HEK293 (cell line): ENCODE results near the gene ANKRD28.

Source experiments
- CTCF ChIA-PET: fragments of 350-600 bp; formaldehyde crosslinking; extraction: SDS; loops from one replicate; lab custom pipeline; 2021; ENCODE audit warnings: antibody characterized with exemption; lab: Yijun Ruan, JAX
- POLR2A ChIA-PET: fragments of 300-600 bp; formaldehyde crosslinking; extraction: SDS; loops from one replicate; lab custom pipeline; 2020; ENCODE audit warnings: antibody characterized with exemption, inconsistent platforms; lab: Yijun Ruan, JAX
- H3K27ac ChIP-seq: fragments of 200-500 bp; sonication (Bioruptor generic); 2 replicates; pipeline ENCODE4 v1.5.1; 2014; ENCODE audit warnings: low read depth, low read length, control low read depth, inconsistent platforms; ENCODE audit errors: extremely low read depth
- H3K36me3 ChIP-seq, 2 experiments: fragments of 200-500 bp in 1 of 2; sonication (Bioruptor generic) in 1 of 2; 1 replicate in 1 of 2; 2 replicates in 1 of 2; pipeline ENCODE4 v1.5.1; 2014 to 2017; ENCODE audit warnings: inconsistent platforms in 2 of 2, low read length in 2 of 2; ENCODE audit not compliant: control insufficient read depth in 2 of 2, insufficient read depth in 1 of 2
- H3K4me1 ChIP-seq: fragments of 200-500 bp; sonication (Bioruptor generic); 2 replicates; pipeline ENCODE4 v1.5.1; 2014; ENCODE audit warnings: mild to moderate bottlenecking, low read length, inconsistent platforms; ENCODE audit not compliant: control insufficient read depth, insufficient read depth
- H3K4me3 ChIP-seq: 2 replicates; pipeline ENCODE4 v1.5.1; 2011; ENCODE audit warnings: low read depth, mild to moderate bottlenecking, control low read depth, low read length, moderate library complexity
- H3K9me3 ChIP-seq: fragments of 200-500 bp; sonication (Bioruptor generic); 2 replicates; pipeline ENCODE4 v1.5.1; 2014; ENCODE audit warnings: low read depth, low read length, inconsistent platforms; ENCODE audit not compliant: control insufficient read depth, insufficient read depth
- HOXD13 ChIP-seq: sonication (generic); formaldehyde crosslinking; IDR thresholded peaks from 2 replicates; pipeline ENCODE4 v1.8.0; 2022; ENCODE audit warnings: missing genetic modification reagents, borderline replicate concordance
- KLF16 ChIP-seq: fragments of 450-650 bp; formaldehyde crosslinking; IDR thresholded peaks from 2 replicates; pipeline ENCODE4 v1.5.1; 2017; ENCODE audit warnings: missing biosample characterization, missing genetic modification characterization
- KLF7 ChIP-seq: fragments of 450-650 bp; formaldehyde crosslinking; IDR thresholded peaks from 2 replicates; pipeline ENCODE4 v1.5.1; 2016; ENCODE audit warnings: missing biosample characterization, missing genetic modification characterization, borderline replicate concordance
- MYNN ChIP-seq: fragments of 450-650 bp; formaldehyde crosslinking; IDR thresholded peaks from 2 replicates; pipeline ENCODE4 v1.5.1; 2016; ENCODE audit warnings: missing biosample characterization, missing genetic modification characterization, borderline replicate concordance
- OSR2 ChIP-seq: fragments of 450-650 bp; formaldehyde crosslinking; IDR thresholded peaks from 2 replicates; pipeline ENCODE4 v1.5.1; 2016; ENCODE audit warnings: missing biosample characterization, missing genetic modification characterization
- PRDM4 ChIP-seq: fragments of 450-650 bp; formaldehyde crosslinking; IDR thresholded peaks from 2 replicates; pipeline ENCODE4 v1.5.1; 2017; ENCODE audit warnings: missing biosample characterization, missing genetic modification characterization
- SP7 ChIP-seq: fragments of 450-650 bp; formaldehyde crosslinking; IDR thresholded peaks from 2 replicates; pipeline ENCODE4 v1.5.1; 2016; ENCODE audit warnings: missing biosample characterization, missing genetic modification characterization
- ZBTB17 ChIP-seq: fragments of 450-650 bp; formaldehyde crosslinking; IDR thresholded peaks from 2 replicates; pipeline ENCODE4 v1.5.1; 2016; ENCODE audit warnings: missing biosample characterization, missing genetic modification characterization
- ZFP69B ChIP-seq: fragments of 450-650 bp; formaldehyde crosslinking; IDR thresholded peaks from 2 replicates; pipeline ENCODE4 v1.5.1; 2016; ENCODE audit warnings: missing biosample characterization, missing genetic modification characterization
- ZIC2 ChIP-seq: fragments of 450-650 bp; formaldehyde crosslinking; IDR thresholded peaks from 2 replicates; pipeline ENCODE4 v1.5.1; 2016; ENCODE audit warnings: missing biosample characterization, missing genetic modification characterization
- ZNF175 ChIP-seq: fragments of 450-650 bp; formaldehyde crosslinking; IDR thresholded peaks from 2 replicates; pipeline ENCODE4 v1.5.1; 2016; ENCODE audit warnings: missing biosample characterization, missing genetic modification characterization
- ZNF274 ChIP-seq, 2 experiments: fragments of 200-500 bp in 1 of 2; fragments of 450-650 bp in 1 of 2; sonication (Bioruptor generic) in 1 of 2; formaldehyde crosslinking in 1 of 2; IDR thresholded peaks; 2 replicates each; pipeline versions ENCODE4 v1.5.1 to v1.6.1; 2014 to 2016; ENCODE audit warnings: borderline replicate concordance in 1 of 2, inconsistent platforms in 1 of 2, low read length in 1 of 2, missing biosample characterization in 1 of 2, missing genetic modification characterization in 1 of 2
- ZNF311 ChIP-seq: fragments of 450-650 bp; formaldehyde crosslinking; IDR thresholded peaks from 2 replicates; pipeline ENCODE4 v1.5.1; 2017; ENCODE audit warnings: missing biosample characterization, missing genetic modification characterization, borderline replicate concordance
- ZNF394 ChIP-seq: fragments of 450-650 bp; formaldehyde crosslinking; IDR thresholded peaks from 2 replicates; pipeline ENCODE4 v1.5.1; 2016; ENCODE audit warnings: missing biosample characterization, missing genetic modification characterization, mild to moderate bottlenecking, moderate library complexity, borderline replicate concordance
- ZNF426 ChIP-seq: fragments of 450-650 bp; formaldehyde crosslinking; IDR thresholded peaks from 2 replicates; pipeline ENCODE4 v1.5.1; 2017; ENCODE audit warnings: missing biosample characterization, missing genetic modification characterization, mild to moderate bottlenecking, inconsistent platforms, moderate library complexity
- ZNF521 ChIP-seq: fragments of 450-650 bp; formaldehyde crosslinking; IDR thresholded peaks from 2 replicates; pipeline ENCODE4 v1.5.1; 2017; ENCODE audit warnings: missing biosample characterization, mild to moderate bottlenecking, missing genetic modification characterization
- ZNF544 ChIP-seq: fragments of 450-650 bp; formaldehyde crosslinking; IDR thresholded peaks from 2 replicates; pipeline ENCODE4 v1.5.0; 2017; ENCODE audit warnings: missing biosample characterization, missing genetic modification characterization
- ZNF558 ChIP-seq: fragments of 450-650 bp; formaldehyde crosslinking; IDR thresholded peaks from 2 replicates; pipeline ENCODE4 v1.5.1; 2016; ENCODE audit warnings: missing biosample characterization, missing genetic modification characterization
- ZNF629 ChIP-seq: fragments of 450-650 bp; formaldehyde crosslinking; IDR thresholded peaks from 2 replicates; pipeline ENCODE4 v1.5.1; 2017; ENCODE audit warnings: missing biosample characterization, missing genetic modification characterization
- TF ChIP-seq, protein P1 (sequence below): fragments of 450-650 bp; formaldehyde crosslinking; IDR thresholded peaks from 2 replicates; pipeline ENCODE4 v1.5.1; 2016; ENCODE audit warnings: missing biosample characterization, missing genetic modification characterization
- TF ChIP-seq, protein P2 (sequence below): fragments of 450-650 bp; formaldehyde crosslinking; IDR thresholded peaks from 2 replicates; pipeline ENCODE4 v1.5.1; 2016; ENCODE audit warnings: missing biosample characterization, missing genetic modification characterization
- TF ChIP-seq, protein P3 (sequence below): fragments of 450-650 bp; formaldehyde crosslinking; IDR thresholded peaks from 2 replicates; pipeline ENCODE4 v1.5.1; 2016; ENCODE audit warnings: missing biosample characterization, missing genetic modification characterization
- TF ChIP-seq, protein P4 (sequence below): fragments of 450-650 bp; formaldehyde crosslinking; IDR thresholded peaks from 2 replicates; pipeline ENCODE4 v1.5.1; 2016; ENCODE audit warnings: missing biosample characterization, missing genetic modification characterization

Gene ANKRD28

DNA sequence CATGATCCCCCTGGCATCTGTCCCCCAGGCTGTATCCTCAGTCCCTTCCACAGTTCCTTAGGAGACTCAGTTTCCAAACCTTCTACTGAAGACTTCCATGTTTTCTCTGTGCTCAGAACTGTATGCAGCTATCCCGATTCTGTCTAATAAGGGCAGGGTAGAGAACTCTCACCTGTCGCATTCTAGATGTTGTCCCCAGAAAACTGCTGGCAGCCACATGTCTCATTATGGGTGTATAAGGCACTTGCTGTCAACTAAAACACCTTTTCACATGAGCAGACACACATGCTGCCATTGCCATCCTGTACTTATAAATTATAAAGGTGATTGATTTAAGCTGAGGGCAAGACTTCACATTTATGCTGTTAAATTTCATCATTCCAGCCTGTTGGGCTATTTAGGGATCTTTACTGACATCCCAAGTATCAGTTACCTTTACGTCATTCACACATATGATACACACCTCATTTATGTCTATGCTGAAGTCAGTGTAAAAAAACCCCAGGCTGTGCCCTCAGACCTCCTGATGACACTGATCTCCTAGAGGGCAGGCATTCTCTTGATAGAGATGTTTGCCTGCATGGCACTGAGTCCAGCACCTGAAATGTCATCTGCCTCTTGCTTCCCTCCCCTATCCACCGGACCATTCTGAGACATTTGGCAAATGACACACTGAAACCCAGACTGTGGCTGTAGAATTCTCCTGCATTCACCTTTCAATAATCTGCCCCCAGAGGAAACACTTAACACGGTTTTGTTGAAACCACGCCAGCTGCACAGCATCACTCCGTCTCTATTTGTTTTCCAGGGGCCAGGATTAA is 160.4 kb downstream of the ANKRD28 start:
- Histone ChIP-seq H3K4me3 (no peak overlapping the region), H3K36me3 (no peaks in the 10 kb centered on the region), H3K4me1 (peaks cover 29% of the 10 kb centered on the region), H3K9me3 (no peaks in the 10 kb centered on the region), H3K27ac (no peak overlapping the region)
- CTCF ChIA-PET, result interaction anchor here (1.3 kb wide), 1 partner anchor 9 kb away, joined by 3 read pairs; no protein-coding TSS in a partner anchor
- POLR2A ChIA-PET, result interaction anchor here (0.6 to 1.0 kb wide), 2 partner anchors 32 to 160 kb away, joined by 3 to 11 read pairs; no protein-coding TSS in a partner anchor
- TF ChIP-seq KLF7, result no peak
- TF ChIP-seq, protein P1, sequence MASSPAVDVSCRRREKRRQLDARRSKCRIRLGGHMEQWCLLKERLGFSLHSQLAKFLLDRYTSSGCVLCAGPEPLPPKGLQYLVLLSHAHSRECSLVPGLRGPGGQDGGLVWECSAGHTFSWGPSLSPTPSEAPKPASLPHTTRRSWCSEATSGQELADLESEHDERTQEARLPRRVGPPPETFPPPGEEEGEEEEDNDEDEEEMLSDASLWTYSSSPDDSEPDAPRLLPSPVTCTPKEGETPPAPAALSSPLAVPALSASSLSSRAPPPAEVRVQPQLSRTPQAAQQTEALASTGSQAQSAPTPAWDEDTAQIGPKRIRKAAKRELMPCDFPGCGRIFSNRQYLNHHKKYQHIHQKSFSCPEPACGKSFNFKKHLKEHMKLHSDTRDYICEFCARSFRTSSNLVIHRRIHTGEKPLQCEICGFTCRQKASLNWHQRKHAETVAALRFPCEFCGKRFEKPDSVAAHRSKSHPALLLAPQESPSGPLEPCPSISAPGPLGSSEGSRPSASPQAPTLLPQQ (tag by site-specific recombination), result 0 out of 2 replicates have a peak, but pooled peaks have one; percentile 25
- TF ChIP-seq ZNF175 (tag by site-specific recombination), result no peak
- TF ChIP-seq ZFP69B (tag by site-specific recombination), result no peak
- no peak for TF ChIP-seq ZNF274 (IDR thresholded peaks at IDR 0.05; ENCODE audit: low read length)
- no peak for TF ChIP-seq ZNF274 (tag by site-specific recombination; IDR thresholded peaks at IDR 0.05; ENCODE audit: borderline replicate concordance)
- no peak for TF ChIP-seq ZNF426 (tag by site-specific recombination)
- TF ChIP-seq OSR2 (tag by site-specific recombination), result 0 out of 2 replicates have a peak, but pooled peaks have one; percentile 9
- TF ChIP-seq, protein P2, sequence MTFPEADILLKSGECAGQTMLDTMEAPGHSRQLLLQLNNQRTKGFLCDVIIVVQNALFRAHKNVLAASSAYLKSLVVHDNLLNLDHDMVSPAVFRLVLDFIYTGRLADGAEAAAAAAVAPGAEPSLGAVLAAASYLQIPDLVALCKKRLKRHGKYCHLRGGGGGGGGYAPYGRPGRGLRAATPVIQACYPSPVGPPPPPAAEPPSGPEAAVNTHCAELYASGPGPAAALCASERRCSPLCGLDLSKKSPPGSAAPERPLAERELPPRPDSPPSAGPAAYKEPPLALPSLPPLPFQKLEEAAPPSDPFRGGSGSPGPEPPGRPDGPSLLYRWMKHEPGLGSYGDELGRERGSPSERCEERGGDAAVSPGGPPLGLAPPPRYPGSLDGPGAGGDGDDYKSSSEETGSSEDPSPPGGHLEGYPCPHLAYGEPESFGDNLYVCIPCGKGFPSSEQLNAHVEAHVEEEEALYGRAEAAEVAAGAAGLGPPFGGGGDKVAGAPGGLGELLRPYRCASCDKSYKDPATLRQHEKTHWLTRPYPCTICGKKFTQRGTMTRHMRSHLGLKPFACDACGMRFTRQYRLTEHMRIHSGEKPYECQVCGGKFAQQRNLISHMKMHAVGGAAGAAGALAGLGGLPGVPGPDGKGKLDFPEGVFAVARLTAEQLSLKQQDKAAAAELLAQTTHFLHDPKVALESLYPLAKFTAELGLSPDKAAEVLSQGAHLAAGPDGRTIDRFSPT (tag by site-specific recombination), result peak; percentile 48; the same call in 1 of the 2 replicates
- TF ChIP-seq SP7 (tag by site-specific recombination), result peak; percentile 22; the same call in 1 of the 2 replicates
- TF ChIP-seq, protein P3, sequence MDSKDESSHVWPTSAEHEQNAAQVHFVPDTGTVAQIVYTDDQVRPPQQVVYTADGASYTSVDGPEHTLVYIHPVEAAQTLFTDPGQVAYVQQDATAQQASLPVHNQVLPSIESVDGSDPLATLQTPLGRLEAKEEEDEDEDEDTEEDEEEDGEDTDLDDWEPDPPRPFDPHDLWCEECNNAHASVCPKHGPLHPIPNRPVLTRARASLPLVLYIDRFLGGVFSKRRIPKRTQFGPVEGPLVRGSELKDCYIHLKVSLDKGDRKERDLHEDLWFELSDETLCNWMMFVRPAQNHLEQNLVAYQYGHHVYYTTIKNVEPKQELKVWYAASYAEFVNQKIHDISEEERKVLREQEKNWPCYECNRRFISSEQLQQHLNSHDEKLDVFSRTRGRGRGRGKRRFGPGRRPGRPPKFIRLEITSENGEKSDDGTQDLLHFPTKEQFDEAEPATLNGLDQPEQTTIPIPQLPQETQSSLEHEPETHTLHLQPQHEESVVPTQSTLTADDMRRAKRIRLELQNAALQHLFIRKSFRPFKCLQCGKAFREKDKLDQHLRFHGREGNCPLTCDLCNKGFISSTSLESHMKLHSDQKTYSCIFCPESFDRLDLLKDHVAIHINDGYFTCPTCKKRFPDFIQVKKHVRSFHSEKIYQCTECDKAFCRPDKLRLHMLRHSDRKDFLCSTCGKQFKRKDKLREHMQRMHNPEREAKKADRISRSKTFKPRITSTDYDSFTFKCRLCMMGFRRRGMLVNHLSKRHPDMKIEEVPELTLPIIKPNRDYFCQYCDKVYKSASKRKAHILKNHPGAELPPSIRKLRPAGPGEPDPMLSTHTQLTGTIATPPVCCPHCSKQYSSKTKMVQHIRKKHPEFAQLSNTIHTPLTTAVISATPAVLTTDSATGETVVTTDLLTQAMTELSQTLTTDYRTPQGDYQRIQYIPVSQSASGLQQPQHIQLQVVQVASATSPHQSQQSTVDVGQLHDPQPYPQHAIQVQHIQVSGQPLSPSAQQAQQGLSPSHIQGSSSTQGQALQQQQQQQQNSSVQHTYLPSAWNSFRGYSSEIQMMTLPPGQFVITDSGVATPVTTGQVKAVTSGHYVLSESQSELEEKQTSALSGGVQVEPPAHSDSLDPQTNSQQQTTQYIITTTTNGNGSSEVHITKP (tag by site-specific recombination), result no peak
- TF ChIP-seq ZNF629 (tag by site-specific recombination), result peak; percentile 75
- no peak for TF ChIP-seq ZNF558 (tag by site-specific recombination)
- peak; percentile 20; the same call in 1 of the 2 replicates for TF ChIP-seq ZIC2
- TF ChIP-seq, protein P4, sequence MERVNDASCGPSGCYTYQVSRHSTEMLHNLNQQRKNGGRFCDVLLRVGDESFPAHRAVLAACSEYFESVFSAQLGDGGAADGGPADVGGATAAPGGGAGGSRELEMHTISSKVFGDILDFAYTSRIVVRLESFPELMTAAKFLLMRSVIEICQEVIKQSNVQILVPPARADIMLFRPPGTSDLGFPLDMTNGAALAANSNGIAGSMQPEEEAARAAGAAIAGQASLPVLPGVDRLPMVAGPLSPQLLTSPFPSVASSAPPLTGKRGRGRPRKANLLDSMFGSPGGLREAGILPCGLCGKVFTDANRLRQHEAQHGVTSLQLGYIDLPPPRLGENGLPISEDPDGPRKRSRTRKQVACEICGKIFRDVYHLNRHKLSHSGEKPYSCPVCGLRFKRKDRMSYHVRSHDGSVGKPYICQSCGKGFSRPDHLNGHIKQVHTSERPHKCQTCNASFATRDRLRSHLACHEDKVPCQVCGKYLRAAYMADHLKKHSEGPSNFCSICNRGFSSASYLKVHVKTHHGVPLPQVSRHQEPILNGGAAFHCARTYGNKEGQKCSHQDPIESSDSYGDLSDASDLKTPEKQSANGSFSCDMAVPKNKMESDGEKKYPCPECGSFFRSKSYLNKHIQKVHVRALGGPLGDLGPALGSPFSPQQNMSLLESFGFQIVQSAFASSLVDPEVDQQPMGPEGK, result 0 out of 2 replicates have a peak, but pooled peaks have one; percentile 20
- no peak for TF ChIP-seq ZNF394 (tag by site-specific recombination)
- peak; percentile 80 for TF ChIP-seq PRDM4 (tag by site-specific recombination)
- peak; percentile 36; the same call in 1 of the 2 replicates for TF ChIP-seq ZBTB17 (tag by site-specific recombination)
- TF ChIP-seq ZNF521 (tag by site-specific recombination), result no peak
- TF ChIP-seq ZNF544 (tag by site-specific recombination), result no peak
- no peak for TF ChIP-seq MYNN
- no peak for TF ChIP-seq HOXD13 (CRISPR knock-in tag)
- TF ChIP-seq ZNF311 (tag by site-specific recombination), result no peak
- TF ChIP-seq KLF16 (tag by site-specific recombination), result no peak
